ENCODE results near the gene SH3PXD2B.

DNA sequence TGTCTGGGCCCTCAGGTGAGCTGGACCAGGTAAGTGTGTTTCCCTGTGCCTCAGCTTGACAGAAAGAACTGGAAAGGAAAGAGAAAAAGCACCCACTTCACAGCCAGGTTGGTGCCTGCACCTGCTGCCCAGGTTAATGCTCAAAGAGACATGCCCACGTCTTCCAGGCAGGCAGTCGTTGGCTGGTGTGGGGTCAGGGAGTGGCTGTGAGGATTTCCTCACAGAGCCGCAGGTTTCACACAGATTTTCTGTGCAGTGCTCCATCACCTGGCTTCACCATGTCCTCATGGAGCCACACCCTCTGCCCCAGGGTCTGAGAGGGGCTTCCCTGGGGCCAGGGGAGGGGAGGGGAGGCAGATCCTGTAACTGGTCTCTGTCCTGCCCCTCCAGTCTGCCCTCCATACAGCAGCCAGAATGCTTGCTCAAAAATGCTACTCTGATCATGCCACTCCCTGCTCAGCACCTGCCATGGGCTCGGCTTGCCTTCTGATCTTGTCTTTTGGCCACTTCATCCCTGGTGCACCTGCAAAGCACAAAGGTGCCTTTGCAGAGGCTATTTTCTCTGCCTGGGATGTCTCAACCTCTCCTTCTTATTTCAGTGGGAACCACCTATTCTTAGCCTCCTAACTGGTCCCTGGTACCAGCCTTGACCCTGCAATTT, 88.2 kb downstream of the SH3PXD2B start:
- TF ChIP-seq, protein P1, sequence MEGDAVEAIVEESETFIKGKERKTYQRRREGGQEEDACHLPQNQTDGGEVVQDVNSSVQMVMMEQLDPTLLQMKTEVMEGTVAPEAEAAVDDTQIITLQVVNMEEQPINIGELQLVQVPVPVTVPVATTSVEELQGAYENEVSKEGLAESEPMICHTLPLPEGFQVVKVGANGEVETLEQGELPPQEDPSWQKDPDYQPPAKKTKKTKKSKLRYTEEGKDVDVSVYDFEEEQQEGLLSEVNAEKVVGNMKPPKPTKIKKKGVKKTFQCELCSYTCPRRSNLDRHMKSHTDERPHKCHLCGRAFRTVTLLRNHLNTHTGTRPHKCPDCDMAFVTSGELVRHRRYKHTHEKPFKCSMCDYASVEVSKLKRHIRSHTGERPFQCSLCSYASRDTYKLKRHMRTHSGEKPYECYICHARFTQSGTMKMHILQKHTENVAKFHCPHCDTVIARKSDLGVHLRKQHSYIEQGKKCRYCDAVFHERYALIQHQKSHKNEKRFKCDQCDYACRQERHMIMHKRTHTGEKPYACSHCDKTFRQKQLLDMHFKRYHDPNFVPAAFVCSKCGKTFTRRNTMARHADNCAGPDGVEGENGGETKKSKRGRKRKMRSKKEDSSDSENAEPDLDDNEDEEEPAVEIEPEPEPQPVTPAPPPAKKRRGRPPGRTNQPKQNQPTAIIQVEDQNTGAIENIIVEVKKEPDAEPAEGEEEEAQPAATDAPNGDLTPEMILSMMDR (IDR thresholded peaks at IDR 0.05): no peak
- no peak for TF ChIP-seq ZFX (IDR thresholded peaks at IDR 0.05; ENCODE audit: borderline replicate concordance)

All from 22Rv1 (cell line).